MCF 10A (cell line): ENCODE measurements around the gene TRERF1. TPM values are rescaled to one million over a fixed set of nuclear protein-coding genes. Genes with fewer than 3 reads are reported as not detected.

Experiments
- BruUV-seq: library from RNA; stranded (reverse); fragments of 400-500 nt; replicated peaks from 2 replicates; lab custom pipeline; 2021; lab: Mats Ljungman, UMichigan
- CTCF ChIA-PET: fragments of 300-600 bp; sonication (Branson Sonifier 250); formaldehyde crosslinking; extraction: SDS; loops from one replicate; lab custom pipeline; 2021; ENCODE audit warnings: antibody characterized with exemption, inconsistent platforms; lab: Yijun Ruan, JAX
- POLR2A ChIA-PET: fragments of 300-600, 350-650 bp; sonication (Branson Sonifier 250); formaldehyde crosslinking; extraction: SDS; loops from one replicate; lab custom pipeline; 2020; ENCODE audit warnings: antibody characterized with exemption, inconsistent platforms; lab: Yijun Ruan, JAX
- DNase-seq: peaks from one replicate; pipeline ENCODE4 v3.0.0-alpha.2; 2018; ENCODE audit not compliant: unreplicated experiment
- H3K27ac Mint-ChIP-seq: one replicate; pipeline ENCODE4 v1.8.0; 2022; ENCODE audit warnings: mild to moderate bottlenecking, low read depth, mixed read lengths; ENCODE audit not compliant: unreplicated experiment
- H3K27me3 Mint-ChIP-seq: one replicate; pipeline ENCODE4 v1.8.0; 2022; ENCODE audit warnings: mixed read lengths; ENCODE audit not compliant: insufficient read depth, unreplicated experiment
- H3K36me3 Mint-ChIP-seq: one replicate; pipeline ENCODE4 v1.8.0; 2022; ENCODE audit warnings: mild to moderate bottlenecking, moderate library complexity, mixed read lengths; ENCODE audit not compliant: insufficient read depth, unreplicated experiment
- H3K4me1 Mint-ChIP-seq: one replicate; pipeline ENCODE4 v1.8.0; 2022; ENCODE audit warnings: mixed read lengths; ENCODE audit not compliant: insufficient read depth, unreplicated experiment
- H3K4me3 Mint-ChIP-seq: one replicate; pipeline ENCODE4 v1.8.0; 2022; ENCODE audit warnings: mild to moderate bottlenecking, moderate library complexity, mixed read lengths; ENCODE audit not compliant: unreplicated experiment
- H3K9me3 Mint-ChIP-seq: one replicate; pipeline ENCODE4 v1.8.0; 2022; ENCODE audit warnings: mixed read lengths; ENCODE audit not compliant: unreplicated experiment
- CTCF ChIP-seq: fragments of 200-600 bp; IDR thresholded peaks from one replicate; pipeline ENCODE4 v1.8.0; 2022; ENCODE audit warnings: antibody characterized with exemption, mild to moderate bottlenecking; ENCODE audit not compliant: unreplicated experiment
- intact Hi-C: fragments of 100-400 bp; cut with micrococcal nuclease; formaldehyde crosslinking; loops from 2 replicates; pipeline ENCODE4 v1.14.1; 2022
- total RNA-seq: library from RNA; stranded (reverse); gene quantifications from 2 replicates; pipeline ENCODE4 v1.2.3, GENCODE V29; 2022

TRERF1 gene
- total RNA-seq, 1 experiment from 2014 or later, result 9.4 TPM

GRCh38 chr6:42396720-42397119 lies 55.0 kb downstream of the TRERF1 start:
- BruUV-seq, result no TSS peak
- Mint-ChIP-seq H3K27ac (no peak overlapping the region), H3K4me1 (peaks cover 44% of the 10 kb centered on the region), H3K27me3 (no peaks in the 10 kb centered on the region), H3K36me3 (peaks cover 15% of the 10 kb centered on the region), H3K4me3 (no peak overlapping the region), H3K9me3 (no peaks in the 10 kb centered on the region)
- intact Hi-C loops, result no loop called here
- POLR2A ChIA-PET, result no interaction called here
- DNase-seq, result no peak
- no peak for TF ChIP-seq CTCF
- CTCF ChIA-PET, result interaction anchor here (0.7 to 1.0 kb wide), 2 partner anchors 56 to 120 kb away, joined by 3 to 4 read pairs; no protein-coding TSS in a partner anchor

- H3K27me3 Mint-ChIP-seq, result no peaks in the 10 kb centered on the region
- H3K36me3 Mint-ChIP-seq, result peaks cover 9% of the 10 kb centered on the region
- H3K27ac Mint-ChIP-seq, result peak overlapping the region; percentile 42
- BruUV-seq, result no TSS peak
- no peaks in the 10 kb centered on the region for H3K9me3 Mint-ChIP-seq
- ChIA-PET CTCF (interaction anchor here (0.5 kb wide), 1 partner anchor 59 kb away, joined by 4 read pairs; no protein-coding TSS in a partner anchor), POLR2A (no interaction called here)
- no peak overlapping the region for H3K4me3 Mint-ChIP-seq
- H3K4me1 Mint-ChIP-seq, result peaks cover 30% of the 10 kb centered on the region
- intact Hi-C loops, result no loop called here
- no peak for TF ChIP-seq CTCF
- no peak for DNase-seq
These were observed 56.7 kb downstream of the TRERF1 start for GRCh38 chr6:42394881-42395620.

DNA sequence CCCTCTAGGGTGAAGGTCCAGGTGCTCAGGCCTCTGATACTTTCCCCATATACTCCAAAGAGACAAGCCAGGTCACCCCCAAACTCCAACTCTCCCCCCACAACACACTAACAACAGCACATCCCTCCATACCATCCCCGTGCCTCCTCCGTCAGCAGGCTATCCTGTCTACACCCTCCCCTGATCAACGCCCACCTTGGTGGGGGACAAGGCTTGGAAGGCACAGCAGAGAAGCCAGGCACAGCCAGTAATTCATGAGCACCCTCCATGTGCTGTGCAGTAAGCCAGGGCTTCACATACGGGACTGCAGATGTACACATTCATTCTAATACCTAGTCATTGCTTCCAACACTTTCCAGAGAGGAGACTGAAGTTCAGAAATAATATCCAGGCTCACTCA lies 57.6 kb downstream of the TRERF1 start:
- intact Hi-C loops, result no loop called here
- CTCF ChIA-PET, result no interaction called here
- no TSS peak for BruUV-seq
- Mint-ChIP-seq H3K27me3 (no peaks in the 10 kb centered on the region), H3K4me1 (peaks cover 30% of the 10 kb centered on the region), H3K4me3 (no peak overlapping the region), H3K27ac (peak overlapping the region; percentile 42), H3K36me3 (peaks cover 9% of the 10 kb centered on the region), H3K9me3 (no peaks in the 10 kb centered on the region)
- POLR2A ChIA-PET, result no interaction called here
- no peak for DNase-seq
- no peak for TF ChIP-seq CTCF

GRCh38 chr6:42393339-42393738 lies 58.4 kb downstream of the TRERF1 start:
- H3K27me3 Mint-ChIP-seq, result no peaks in the 10 kb centered on the region
- no peak for TF ChIP-seq CTCF
- no TSS peak for BruUV-seq
- H3K36me3 Mint-ChIP-seq, result peaks cover 9% of the 10 kb centered on the region
- no peaks in the 10 kb centered on the region for H3K9me3 Mint-ChIP-seq
- no peak for DNase-seq
- peaks cover 23% of the 10 kb centered on the region for H3K4me1 Mint-ChIP-seq
- ChIA-PET POLR2A (no interaction called here), CTCF (interaction anchor here (0.6 kb wide), 1 partner anchor 255 kb away, joined by 3 read pairs; no protein-coding TSS in a partner anchor)
- no peak overlapping the region for H3K27ac Mint-ChIP-seq
- H3K4me3 Mint-ChIP-seq, result no peak overlapping the region
- intact Hi-C loops, result no loop called here
